ENCODE results near the gene MUSK.
"Not testable (repeated sequence)": the region's sequence is repeated elsewhere in the genome, so short reads cannot be mapped to it uniquely, and the experiment has no call there.

The MUSK gene

DNA sequence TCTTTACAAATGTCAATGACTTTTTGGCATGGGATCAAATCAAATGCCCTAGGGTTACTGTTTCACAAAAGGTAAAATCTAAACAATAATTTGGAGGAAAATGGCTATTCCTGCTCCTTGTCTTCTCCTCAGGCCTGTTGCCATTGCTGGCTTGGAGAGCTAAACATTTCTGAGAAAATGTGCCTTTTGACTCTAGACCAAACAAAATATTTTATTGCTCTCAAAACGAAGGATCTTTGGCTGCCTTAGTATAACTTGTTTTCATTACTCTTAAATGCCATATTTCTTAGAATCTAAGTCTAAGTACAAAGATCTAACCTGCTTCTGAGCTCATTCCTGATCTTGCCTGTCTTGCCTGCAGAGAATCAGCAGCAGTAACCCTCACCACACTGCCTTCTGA is 116.6 kb downstream of the MUSK start:
- Histone ChIP-seq H2BK5ac (ENCODE audit: low read depth, low read length, poor library complexity, severe bottlenecking) (no peak overlapping the region), H4K91ac (ENCODE audit: low read length) (no peak overlapping the region), H3K4ac (ENCODE audit: low read depth in 1 of 2, low read length in 2 of 2) (no peak overlapping the region), H3K4me3 (ENCODE audit: insufficient read depth in 1 of 2, low read depth in 1 of 2, low read length in 2 of 2) (no peak overlapping the region), H3K4me1 (ENCODE audit: control insufficient read depth, insufficient read depth, low read depth, low read length) (no peaks in the 10 kb centered on the region), H2BK15ac (ENCODE audit: low read depth, poor library complexity, severe bottlenecking) (no peak overlapping the region), H2BK120ac (ENCODE audit: low read depth, low read length) (no peak overlapping the region), H3K79me1 (replicated peaks; ENCODE audit: low read length, poor library complexity, severe bottlenecking) (no peaks in the 10 kb centered on the region), H3K23ac (ENCODE audit: low read length in 2 of 2) (no peak overlapping the region), H3K9me3 (ENCODE audit: control insufficient read depth, low read length) (no peaks in the 10 kb centered on the region), H3K14ac (ENCODE audit: low read length in 2 of 2) (no peak overlapping the region), H4K8ac (ENCODE audit: low read length) (no peak overlapping the region), H3K27ac (ENCODE audit: low read length, poor library complexity, severe bottlenecking) (no peak overlapping the region), H3K4me2 (ENCODE audit: low read length, poor library complexity, severe bottlenecking) (no peak overlapping the region), H2AK5ac (ENCODE audit: low read length, severe bottlenecking) (no peak overlapping the region), H2AFZ (ENCODE audit: low read depth, low read length) (no peak overlapping the region), H2BK12ac (ENCODE audit: low read length in 2 of 2) (no peak overlapping the region), H3K27me3 (ENCODE audit: control insufficient read depth in 1 of 2, insufficient read depth in 1 of 2, low read length in 2 of 2) (no peaks in the 10 kb centered on the region), H3K36me3 (ENCODE audit: control insufficient read depth in 1 of 2, insufficient read depth in 2 of 2, low read depth in 1 of 2, low read length in 2 of 2) (no peaks in the 10 kb centered on the region), H3K9ac (ENCODE audit: low read length) (no peak overlapping the region), H3K18ac (ENCODE audit: low read depth in 1 of 2, low read length in 2 of 2) (no peak overlapping the region)
- 40% methylated on average over 1 of the region's 1 CpG for WGBS
- no peak for DNase-seq

DNA sequence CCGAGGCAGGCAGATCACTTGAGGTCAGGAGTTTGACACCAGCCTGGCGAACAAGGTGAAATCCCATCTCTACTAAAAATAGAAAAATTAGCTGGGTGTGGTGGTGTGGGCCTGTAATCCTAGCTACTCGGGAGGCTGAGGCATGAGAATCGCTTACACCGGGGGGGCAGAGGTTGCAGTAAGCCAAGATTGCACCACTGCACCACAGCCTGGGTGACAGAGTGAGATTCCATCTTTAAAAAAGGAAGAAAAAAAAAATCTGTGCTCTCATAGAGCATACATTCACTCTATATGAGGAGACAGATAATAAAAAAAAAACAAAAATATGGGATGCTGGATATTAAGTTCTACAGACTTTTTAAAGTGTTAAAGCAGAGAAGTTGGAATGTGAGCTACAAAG is 119.8 kb downstream of the MUSK start:
- H3K23ac ChIP-seq (ENCODE audit: low read length in 2 of 2); H3K4me3 ChIP-seq (ENCODE audit: insufficient read depth in 1 of 2, low read depth in 1 of 2, low read length in 2 of 2); H2AK5ac ChIP-seq (ENCODE audit: low read length, severe bottlenecking); H2BK5ac ChIP-seq (ENCODE audit: low read depth, low read length, poor library complexity, severe bottlenecking); H2BK12ac ChIP-seq (ENCODE audit: low read length in 2 of 2); H2BK120ac ChIP-seq (ENCODE audit: low read depth, low read length); H3K4me1 ChIP-seq (ENCODE audit: control insufficient read depth, insufficient read depth, low read depth, low read length); H3K79me1 ChIP-seq (replicated peaks; ENCODE audit: low read length, poor library complexity, severe bottlenecking); H3K18ac ChIP-seq (ENCODE audit: low read depth in 1 of 2, low read length in 2 of 2); H3K27ac ChIP-seq (ENCODE audit: low read length, poor library complexity, severe bottlenecking); H2BK15ac ChIP-seq (ENCODE audit: low read depth, poor library complexity, severe bottlenecking); H3K27me3 ChIP-seq (ENCODE audit: control insufficient read depth in 1 of 2, insufficient read depth in 1 of 2, low read length in 2 of 2); H3K14ac ChIP-seq (ENCODE audit: low read length in 2 of 2); H2AFZ ChIP-seq (ENCODE audit: low read depth, low read length); DNase-seq; H4K8ac ChIP-seq (ENCODE audit: low read length); H3K4ac ChIP-seq (ENCODE audit: low read depth in 1 of 2, low read length in 2 of 2); H3K9ac ChIP-seq (ENCODE audit: low read length); H3K9me3 ChIP-seq (ENCODE audit: control insufficient read depth, low read length); H3K36me3 ChIP-seq (ENCODE audit: control insufficient read depth in 1 of 2, insufficient read depth in 2 of 2, low read depth in 1 of 2, low read length in 2 of 2); H3K4me2 ChIP-seq (ENCODE audit: low read length, poor library complexity, severe bottlenecking); H4K91ac ChIP-seq (ENCODE audit: low read length): not testable (repeated sequence)
- WGBS, result 80% methylated on average over 1 of the region's 5 CpGs

DNA sequence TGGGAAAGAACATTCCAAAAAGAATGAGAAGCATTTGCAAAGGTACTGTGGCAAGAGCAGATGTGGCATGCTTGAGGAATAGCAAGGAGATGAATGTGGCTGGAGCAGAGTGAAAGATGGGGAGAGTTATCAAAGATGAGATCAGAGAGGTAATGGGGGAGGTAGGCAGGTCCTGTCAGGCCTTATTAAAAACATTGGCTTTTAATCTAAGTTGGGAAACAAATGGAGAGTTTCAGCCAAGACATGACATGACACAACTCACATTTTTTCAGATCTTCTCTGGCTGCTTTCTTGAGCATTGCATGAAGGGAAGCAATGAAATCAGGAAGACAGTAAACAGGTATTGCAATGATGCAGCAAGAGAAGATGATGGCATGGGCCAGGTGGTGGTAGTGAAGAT is 120.3 kb downstream of the MUSK start:
- H3K23ac ChIP-seq (ENCODE audit: low read length in 2 of 2), result no peak overlapping the region
- H3K9me3 ChIP-seq (ENCODE audit: control insufficient read depth, low read length), result no peaks in the 10 kb centered on the region
- no peaks in the 10 kb centered on the region for H3K79me1 ChIP-seq (replicated peaks; ENCODE audit: low read length, poor library complexity, severe bottlenecking)
- H2BK15ac ChIP-seq (ENCODE audit: low read depth, poor library complexity, severe bottlenecking), result no peak overlapping the region
- no peaks in the 10 kb centered on the region for H3K36me3 ChIP-seq (ENCODE audit: control insufficient read depth in 1 of 2, insufficient read depth in 2 of 2, low read depth in 1 of 2, low read length in 2 of 2)
- no peak overlapping the region for H3K4me2 ChIP-seq (ENCODE audit: low read length, poor library complexity, severe bottlenecking)
- H2AK5ac ChIP-seq (ENCODE audit: low read length, severe bottlenecking), result no peak overlapping the region
- H2AFZ ChIP-seq (ENCODE audit: low read depth, low read length), result no peak overlapping the region
- H2BK5ac ChIP-seq (ENCODE audit: low read depth, low read length, poor library complexity, severe bottlenecking), result no peak overlapping the region
- no peak overlapping the region for H4K8ac ChIP-seq (ENCODE audit: low read length)
- no peaks in the 10 kb centered on the region for H3K27me3 ChIP-seq (ENCODE audit: control insufficient read depth in 1 of 2, insufficient read depth in 1 of 2, low read length in 2 of 2)
- H3K4me1 ChIP-seq (ENCODE audit: control insufficient read depth, insufficient read depth, low read depth, low read length), result no peaks in the 10 kb centered on the region
- no peak overlapping the region for H3K14ac ChIP-seq (ENCODE audit: low read length in 2 of 2)
- no peak overlapping the region for H2BK12ac ChIP-seq (ENCODE audit: low read length in 2 of 2)
- no peak overlapping the region for H3K4me3 ChIP-seq (ENCODE audit: insufficient read depth in 1 of 2, low read depth in 1 of 2, low read length in 2 of 2)
- H3K4ac ChIP-seq (ENCODE audit: low read depth in 1 of 2, low read length in 2 of 2), result no peak overlapping the region
- H2BK120ac ChIP-seq (ENCODE audit: low read depth, low read length), result no peak overlapping the region
- H3K27ac ChIP-seq (ENCODE audit: low read length, poor library complexity, severe bottlenecking), result no peak overlapping the region
- DNase-seq, result no peak
- H4K91ac ChIP-seq (ENCODE audit: low read length), result no peak overlapping the region
- H3K18ac ChIP-seq (ENCODE audit: low read depth in 1 of 2, low read length in 2 of 2), result no peak overlapping the region
- H3K9ac ChIP-seq (ENCODE audit: low read length), result no peak overlapping the region

DNA sequence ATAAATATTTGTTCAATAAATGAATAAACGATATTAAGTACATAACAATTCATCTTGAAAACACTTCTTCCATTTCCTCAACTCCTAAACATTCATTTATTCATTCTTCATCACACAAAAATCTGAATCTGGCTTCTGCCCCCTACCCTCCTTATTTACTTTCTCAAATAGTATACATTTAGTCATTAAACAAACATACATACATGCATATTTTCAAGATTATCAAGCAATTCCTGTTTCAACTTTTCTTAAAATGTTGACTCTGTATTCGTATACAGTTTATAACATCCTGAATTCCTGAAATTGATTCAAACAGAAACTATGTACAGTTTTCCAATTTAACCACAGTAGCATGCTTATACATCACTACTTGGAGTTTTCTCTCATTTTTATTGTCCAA is 129.0 kb downstream of the MUSK start:
- no peak overlapping the region for H3K9ac ChIP-seq (ENCODE audit: low read length)
- no peak overlapping the region for H2BK120ac ChIP-seq (ENCODE audit: low read depth, low read length)
- H3K14ac ChIP-seq (ENCODE audit: low read length in 2 of 2), result no peak overlapping the region
- no peak overlapping the region for H3K27ac ChIP-seq (ENCODE audit: low read length, poor library complexity, severe bottlenecking)
- no peak overlapping the region for H2AFZ ChIP-seq (ENCODE audit: low read depth, low read length)
- H2AK5ac ChIP-seq (ENCODE audit: low read length, severe bottlenecking), result no peak overlapping the region
- no peak overlapping the region for H3K4ac ChIP-seq (ENCODE audit: low read depth in 1 of 2, low read length in 2 of 2)
- peaks cover 1% of the 10 kb centered on the region for H3K4me1 ChIP-seq (ENCODE audit: control insufficient read depth, insufficient read depth, low read depth, low read length)
- no peak overlapping the region for H4K8ac ChIP-seq (ENCODE audit: low read length)
- H3K4me3 ChIP-seq (ENCODE audit: insufficient read depth in 1 of 2, low read depth in 1 of 2, low read length in 2 of 2), result no peak overlapping the region
- H3K79me1 ChIP-seq (replicated peaks; ENCODE audit: low read length, poor library complexity, severe bottlenecking), result no peaks in the 10 kb centered on the region
- H3K27me3 ChIP-seq (ENCODE audit: control insufficient read depth in 1 of 2, insufficient read depth in 1 of 2, low read length in 2 of 2), result no peaks in the 10 kb centered on the region
- no peak overlapping the region for H2BK12ac ChIP-seq (ENCODE audit: low read length in 2 of 2)
- H4K91ac ChIP-seq (ENCODE audit: low read length), result no peak overlapping the region
- WGBS, result 0% methylated on average over 2 of the region's 2 CpGs
- H3K18ac ChIP-seq (ENCODE audit: low read depth in 1 of 2, low read length in 2 of 2), result no peak overlapping the region
- H2BK5ac ChIP-seq (ENCODE audit: low read depth, low read length, poor library complexity, severe bottlenecking), result no peak overlapping the region
- H3K9me3 ChIP-seq (ENCODE audit: control insufficient read depth, low read length), result no peaks in the 10 kb centered on the region
- no peak overlapping the region for H3K23ac ChIP-seq (ENCODE audit: low read length in 2 of 2)
- H3K36me3 ChIP-seq (ENCODE audit: control insufficient read depth in 1 of 2, insufficient read depth in 2 of 2, low read depth in 1 of 2, low read length in 2 of 2), result no peaks in the 10 kb centered on the region
- no peak overlapping the region for H3K4me2 ChIP-seq (ENCODE audit: low read length, poor library complexity, severe bottlenecking)
- DNase-seq, result peak; percentile 53
- no peak overlapping the region for H2BK15ac ChIP-seq (ENCODE audit: low read depth, poor library complexity, severe bottlenecking)

Data from mesenchymal stem cell (in vitro differentiated cells and primary cell).